Right renal cortex interstitium (tissue), 3 donors: ENCODE measurements around the gene MAMSTR. TPM values are rescaled to one million over a fixed set of nuclear protein-coding genes. Genes with fewer than 3 reads are reported as not detected.
"Not testable (repeated sequence)": the region's sequence is repeated elsewhere in the genome, so short reads cannot be mapped to it uniquely, and the experiment has no call there.

Experiments
- DNase-seq, 3 donors: peaks; one replicate each; pipeline ENCODE4 v3.0.0-alpha.2; 2013; ENCODE audit warnings: low read depth in 3 of 3, low spot score in 2 of 3
- polyA plus RNA-seq, 3 donors: library from polyadenylated mRNA; unstranded; fragments of 120-200 nt; gene quantifications; one replicate each; pipeline ENCODE4 v1.2.1, GENCODE V29; 2013; ENCODE audit not compliant: insufficient read length in 3 of 3

Gene MAMSTR
- polyA plus RNA-seq, 3 donors = 4.1 to 5.2 (median 4.5) TPM

- DNase-seq = not testable (repeated sequence)
Measured at GRCh38 chr19:48693629-48694028, 25.9 kb downstream of the MAMSTR start.

GRCh38 chr19:48689449-48689848, 30.1 kb downstream of the MAMSTR start:
- DNase-seq = no peak

GRCh38 chr19:48687776-48688175, 31.7 kb downstream of the MAMSTR start:
- no peak for DNase-seq

DNA sequence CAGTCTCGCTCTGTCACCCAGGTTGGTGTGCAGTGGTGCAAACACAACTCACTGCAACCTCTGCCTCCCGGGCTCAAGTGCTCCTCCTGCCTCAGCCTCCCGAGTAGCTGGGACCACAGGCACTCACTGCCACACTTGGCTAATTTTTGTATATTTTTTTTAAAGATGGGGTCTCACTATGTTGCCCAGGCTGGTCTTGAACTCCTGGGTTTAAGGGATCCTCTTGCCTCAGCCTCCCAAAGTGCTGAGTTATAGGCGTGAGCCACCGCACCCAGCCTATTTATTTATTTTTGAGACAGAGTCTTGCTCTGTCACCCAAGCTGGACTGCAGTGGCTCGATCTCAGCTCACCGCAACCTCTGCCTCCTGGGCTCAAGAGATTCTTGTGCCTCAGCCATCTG, 32.9 kb downstream of the MAMSTR start:
- not testable (repeated sequence) for DNase-seq

DNA sequence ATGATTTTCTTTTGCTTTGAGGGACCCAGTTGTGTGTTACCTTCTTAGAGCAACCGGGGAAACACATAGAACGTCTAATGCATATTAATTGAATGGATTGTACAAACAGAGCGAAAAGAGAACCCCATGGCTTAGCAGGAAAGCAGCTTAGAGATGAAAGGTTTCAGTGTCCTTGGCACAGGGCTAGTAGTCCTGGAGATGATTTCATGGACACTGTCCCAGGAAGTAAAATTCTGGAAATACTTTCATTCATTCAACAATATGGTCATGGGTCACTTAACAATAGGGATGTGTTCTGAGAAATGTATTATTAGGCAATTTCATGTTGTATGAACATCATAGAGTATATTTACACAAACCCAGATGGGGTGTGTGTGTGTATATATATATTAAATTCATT, 33.4 kb downstream of the MAMSTR start:
- DNase-seq = no peak

- no peak for DNase-seq
Measured at GRCh38 chr19:48685583-48685982, 33.9 kb downstream of the MAMSTR start.

DNA sequence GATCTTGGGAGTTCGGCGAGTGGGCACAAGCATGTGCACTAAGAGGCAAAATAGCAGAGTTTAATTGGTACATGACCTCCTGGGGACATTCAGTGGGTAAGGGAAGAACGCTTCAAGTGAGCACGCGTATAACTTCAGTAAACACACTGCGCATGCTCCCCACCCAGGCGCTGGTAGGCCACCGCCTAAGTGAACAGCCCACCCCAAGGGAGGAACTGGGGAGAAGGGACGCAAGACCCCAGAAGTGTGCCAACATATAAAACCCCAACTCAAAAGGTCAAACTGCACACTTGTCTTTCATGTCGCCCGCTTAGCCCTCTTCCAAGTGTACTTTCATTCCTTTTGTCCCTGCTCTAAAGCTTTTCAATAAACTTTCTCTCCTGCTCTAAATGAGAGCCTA, 36.2 kb downstream of the MAMSTR start:
- peak in 1 of 3 donors; percentile 33 for DNase-seq

DNA sequence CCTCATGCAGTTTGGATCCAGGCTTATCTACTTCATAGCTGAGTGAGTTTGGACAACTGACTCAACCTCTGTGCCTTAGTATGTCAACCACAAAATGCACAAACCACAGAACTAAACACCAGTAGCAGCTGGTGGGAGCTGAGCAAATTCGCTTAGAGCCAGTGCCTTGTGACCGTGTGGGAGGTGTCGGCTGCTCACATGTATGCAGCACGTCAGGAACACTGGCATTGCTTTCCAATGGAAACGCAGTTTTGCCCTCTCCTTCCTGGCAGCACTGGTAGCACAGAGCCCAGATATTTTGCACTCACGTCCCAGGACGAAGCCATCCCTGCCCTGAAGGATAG, 38.4 kb downstream of the MAMSTR start:
- no peak for DNase-seq

DNA sequence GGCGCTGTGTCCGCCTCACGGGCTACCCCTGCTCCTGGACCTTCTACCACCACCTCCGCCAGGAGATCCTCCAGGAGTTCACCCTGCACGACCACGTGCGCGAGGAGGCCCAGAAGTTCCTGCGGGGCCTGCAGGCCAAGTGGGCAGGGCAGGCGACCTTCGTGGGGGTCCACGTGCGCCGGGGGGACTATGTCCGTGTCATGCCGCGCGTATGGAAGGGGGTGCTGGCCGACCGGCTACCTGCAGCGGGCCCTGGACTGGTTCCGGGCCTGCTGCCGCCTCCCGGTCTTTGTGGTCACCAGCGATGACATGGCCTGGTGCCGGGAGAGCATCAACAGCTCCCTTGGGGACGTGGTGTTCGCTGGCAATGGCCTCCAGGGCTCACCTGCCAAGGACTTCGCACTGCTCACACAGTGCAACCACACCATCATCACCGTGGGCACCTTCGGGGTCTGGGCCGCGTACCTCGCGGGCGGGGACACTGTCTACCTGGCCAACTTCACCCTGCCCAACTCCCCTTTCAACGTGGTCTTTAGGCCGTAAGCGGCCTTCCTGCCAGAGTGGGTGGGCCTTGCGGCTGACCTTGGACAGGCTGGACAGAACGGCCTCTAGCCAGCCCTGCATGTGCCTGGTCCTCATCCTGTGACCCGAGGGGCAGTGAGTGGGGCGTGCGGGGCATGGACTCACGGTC, 38.9 kb downstream of the MAMSTR start:
- DNase-seq = no peak

- DNase-seq = not testable (repeated sequence)
Measured at GRCh38 chr19:48680006-48680405, 39.5 kb downstream of the MAMSTR start.

DNA sequence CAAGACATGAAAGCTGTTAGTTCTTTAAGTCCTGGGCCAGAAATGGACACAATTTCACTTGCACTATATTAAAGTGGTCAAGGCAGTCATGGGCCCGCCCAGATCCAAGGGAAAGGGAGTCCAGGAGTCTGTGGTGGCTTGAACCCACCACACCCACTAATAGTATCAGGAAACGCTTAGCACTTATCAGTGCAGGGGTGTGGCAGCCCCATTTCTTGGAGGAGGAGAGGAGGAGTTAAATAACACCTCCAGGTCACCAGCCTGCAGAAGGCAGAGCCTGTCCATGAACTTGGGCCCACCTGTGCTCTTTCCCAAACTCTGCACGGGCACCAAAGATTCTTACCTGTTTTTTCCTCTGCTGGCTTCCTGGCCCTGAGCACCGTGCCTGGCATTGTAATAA, 41.3 kb downstream of the MAMSTR start:
- DNase-seq = no peak

GRCh38 chr19:48676887-48677286, 42.6 kb downstream of the MAMSTR start:
- no peak for DNase-seq

DNA sequence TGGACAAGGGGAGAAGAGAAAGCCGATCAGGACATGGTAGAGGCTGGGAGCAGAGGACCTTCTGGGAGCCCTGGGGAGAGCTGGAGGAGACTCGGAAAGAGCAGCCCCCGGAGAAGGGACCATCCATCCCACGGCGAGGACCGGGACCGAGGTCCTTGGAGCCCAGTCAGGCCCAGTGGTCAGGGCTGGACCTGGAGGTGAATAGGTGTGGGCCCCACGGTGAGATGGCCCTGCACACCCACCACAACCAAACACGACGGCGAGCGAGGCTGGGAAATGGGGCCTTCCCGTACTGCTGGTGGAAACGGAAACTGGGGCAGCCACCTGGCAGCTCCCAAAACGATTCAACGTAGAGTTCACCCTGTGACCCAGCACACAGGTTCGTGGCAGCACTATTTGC, 43.0 kb downstream of the MAMSTR start:
- DNase-seq = no peak

DNA sequence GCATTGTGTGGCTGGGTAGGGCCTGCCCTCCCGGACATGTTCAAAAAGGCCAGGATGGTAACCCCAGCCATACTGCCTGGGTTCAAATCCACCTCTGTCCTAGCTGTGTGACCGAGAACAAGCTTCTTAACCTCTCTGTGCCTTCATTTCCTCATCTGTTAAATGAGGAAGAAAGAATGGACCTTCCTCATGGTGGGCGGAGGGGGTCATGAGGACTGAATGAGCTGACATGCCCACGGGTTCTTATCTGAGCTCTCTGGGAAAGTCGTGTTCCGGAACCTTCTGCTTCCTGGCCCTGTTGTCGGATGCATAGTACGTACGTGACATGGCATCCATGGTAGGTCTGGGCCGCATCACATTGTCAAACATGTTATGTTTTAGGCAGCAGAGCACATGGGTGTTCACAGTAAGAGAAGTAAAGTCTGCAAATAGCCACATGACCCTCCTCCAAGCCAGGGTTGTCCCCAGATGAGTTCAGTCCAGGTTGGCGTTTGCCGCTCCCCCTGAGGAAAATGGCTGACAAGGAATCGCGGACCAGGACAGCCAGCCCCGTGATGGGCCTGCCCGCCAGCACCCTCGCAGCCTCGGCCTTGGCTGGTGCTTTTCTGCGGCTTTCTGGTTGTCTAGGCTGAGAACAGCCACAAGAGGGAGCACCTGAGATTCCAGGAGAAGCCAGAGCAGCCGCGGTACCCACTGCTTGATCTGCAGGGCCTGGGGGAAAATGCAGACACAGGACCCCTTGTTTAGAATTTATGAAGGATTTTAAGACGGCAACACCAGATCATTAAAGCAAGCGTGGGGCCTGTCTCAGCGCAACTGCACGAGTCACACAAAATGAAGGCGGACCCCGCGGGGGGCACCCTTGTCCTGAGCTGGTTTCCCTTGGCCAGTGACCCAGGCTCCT, 44.4 kb downstream of the MAMSTR start:
- DNase-seq = peak in 2 of 3 donors; percentile 71 to 82

DNA sequence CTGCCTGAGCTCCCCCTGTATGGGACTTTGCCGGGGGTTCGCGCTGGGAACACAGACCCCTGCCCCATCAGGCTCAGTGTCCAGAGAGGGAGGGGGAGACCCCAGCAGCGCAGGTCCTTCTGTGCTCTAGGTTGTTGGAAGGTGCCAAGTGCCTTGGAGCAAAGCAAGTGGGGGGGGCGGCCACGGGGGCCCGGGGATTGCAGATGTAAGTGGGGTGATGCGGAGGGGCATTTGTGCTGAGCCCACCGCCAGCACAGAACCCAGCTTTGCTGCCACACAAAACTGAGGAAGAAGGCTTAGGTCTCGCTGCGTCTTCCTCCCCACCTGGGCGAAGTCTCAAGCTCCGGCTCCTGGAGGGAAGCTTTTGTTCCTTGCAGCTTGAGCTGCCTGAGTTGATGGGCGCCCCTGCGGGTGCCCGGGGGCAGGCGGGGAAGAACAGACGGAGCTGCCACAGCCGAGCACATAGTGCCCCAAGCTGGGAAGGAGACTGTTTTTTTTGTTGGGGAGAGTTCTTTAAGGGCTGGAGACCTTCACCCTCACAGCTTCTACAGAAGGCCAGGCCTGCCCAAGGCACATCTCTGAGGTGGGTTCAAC, 45.2 kb downstream of the MAMSTR start:
- DNase-seq = no peak

- DNase-seq = no peak
Measured at GRCh38 chr19:48673436-48674100, 46.0 kb downstream of the MAMSTR start.

GRCh38 chr19:48672994-48673393, 46.5 kb downstream of the MAMSTR start, which contains the start of gene NTN5:
Gene NTN5, minus strand, starts transcription at chr19:48673017. Its CDS starts 2,031 bp downstream, at chr19:48670986.
- no peak for DNase-seq

DNA sequence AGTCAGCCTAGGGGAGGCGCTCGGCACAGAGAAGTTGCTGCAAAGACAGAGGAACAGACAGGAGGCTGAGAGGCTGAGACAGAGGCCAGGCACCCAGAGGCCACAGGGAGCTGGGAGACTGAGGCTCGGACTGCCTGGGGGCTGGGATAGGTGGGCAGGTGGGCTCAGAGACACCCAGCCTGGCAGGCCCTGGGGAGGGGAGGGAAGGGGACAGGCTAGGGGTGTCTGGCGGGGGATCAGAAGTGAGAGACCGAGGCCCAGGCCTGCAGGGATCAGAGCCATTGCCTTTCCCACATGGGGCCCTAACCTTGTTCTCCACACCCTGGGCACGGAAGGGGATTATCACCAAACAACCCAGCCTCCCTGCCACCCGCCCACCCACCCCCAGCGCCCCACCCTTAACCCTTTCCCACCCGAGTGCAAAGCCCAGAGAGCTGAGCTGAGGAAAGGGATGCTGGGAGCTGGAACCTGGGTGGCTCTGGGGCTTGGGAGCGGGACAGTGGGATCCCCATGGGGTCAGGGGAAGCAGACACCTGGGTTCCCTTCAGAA, 48.0 kb downstream of the MAMSTR start:
- no peak for DNase-seq

- DNase-seq = no peak
Measured at GRCh38 chr19:48670699-48671445, 48.7 kb downstream of the MAMSTR start.
